Islet precursor cell (in vitro differentiated cells): ENCODE measurements around the gene PRIM2.
"Not testable (repeated sequence)": the region's sequence is repeated elsewhere in the genome, so short reads cannot be mapped to it uniquely, and the experiment has no call there.

Experiments
- DNase-seq: peaks from one replicate; pipeline ENCODE4 v3.0.0-alpha.2; 2018

Gene PRIM2

DNA sequence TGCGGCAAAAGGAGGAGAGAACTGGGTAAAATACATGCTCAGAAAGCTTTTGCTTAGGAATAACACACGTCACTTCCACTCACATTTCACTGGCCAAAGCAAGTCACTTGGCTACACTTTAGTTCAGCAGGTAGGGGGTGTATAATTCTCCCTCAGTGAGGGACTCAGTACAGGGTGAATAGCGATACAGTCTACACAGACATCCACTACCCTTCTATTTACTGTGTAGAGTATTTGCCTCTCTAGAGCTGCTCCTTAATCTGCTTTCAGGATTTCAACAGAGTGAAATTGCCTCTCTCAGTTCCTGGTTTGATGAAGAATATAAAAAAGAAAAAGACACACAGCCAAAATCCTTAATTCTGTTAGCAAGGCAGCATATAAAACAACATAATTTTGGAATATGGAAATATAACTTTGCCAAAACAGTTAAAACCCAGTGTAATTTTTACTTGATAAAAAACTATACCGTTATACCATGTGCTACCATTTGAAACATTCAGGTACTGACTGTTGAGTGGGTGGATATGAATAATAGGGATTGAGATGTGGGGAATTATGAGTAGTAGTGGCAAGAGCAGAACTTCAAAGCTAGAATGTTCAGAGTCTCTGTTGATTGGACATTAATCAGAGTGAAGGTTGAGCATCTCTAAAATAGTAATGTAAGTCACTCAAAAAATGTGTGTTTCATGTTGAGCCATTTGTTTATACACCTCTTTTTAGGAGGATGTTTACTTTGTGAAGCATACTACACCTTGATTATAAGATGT lies 51.7 kb downstream of the PRIM2 start:
- not testable (repeated sequence) for DNase-seq

DNA sequence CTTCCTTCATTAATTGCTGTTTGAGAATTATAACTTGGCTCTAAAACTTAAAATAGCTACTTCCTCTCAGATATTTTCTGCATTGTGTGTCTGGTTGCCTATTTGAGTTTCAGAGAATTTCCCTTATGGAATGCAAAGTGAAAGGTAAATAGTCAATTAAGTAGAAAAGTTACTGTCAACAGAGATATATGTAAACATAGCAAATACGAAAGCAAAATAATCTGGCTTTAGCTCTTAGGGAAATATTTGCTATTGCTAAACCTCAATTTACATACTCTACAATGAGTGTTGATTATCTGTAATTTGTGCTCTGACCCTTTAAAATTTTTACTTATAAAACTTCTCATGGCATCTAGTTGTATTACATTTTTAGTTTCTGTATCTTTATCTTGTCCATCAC lies 54.3 kb downstream of the PRIM2 start:
- not testable (repeated sequence) for DNase-seq

GRCh38 chr6:57374764-57375163 lies 57.3 kb downstream of the PRIM2 start:
- not testable (repeated sequence) for DNase-seq

DNA sequence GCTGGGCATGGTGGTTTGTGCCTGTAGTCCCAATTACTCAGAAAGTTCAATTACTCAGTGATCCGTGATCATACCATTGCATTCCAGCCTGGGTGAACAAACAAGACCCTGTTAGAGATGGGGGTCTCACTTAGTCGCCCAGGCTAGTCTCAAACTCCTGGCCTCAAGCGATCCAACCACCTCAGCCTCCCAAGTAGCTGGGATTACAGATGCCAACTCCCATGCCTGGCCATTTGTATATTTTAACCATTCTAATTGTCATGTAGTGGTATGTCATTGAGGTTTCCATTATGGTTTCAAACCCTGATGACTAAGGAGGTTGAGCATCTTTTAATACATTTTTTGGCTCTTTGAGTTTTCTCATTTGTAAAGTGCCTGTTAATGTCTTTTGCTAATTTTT lies 58.7 kb downstream of the PRIM2 start:
- not testable (repeated sequence) for DNase-seq

DNA sequence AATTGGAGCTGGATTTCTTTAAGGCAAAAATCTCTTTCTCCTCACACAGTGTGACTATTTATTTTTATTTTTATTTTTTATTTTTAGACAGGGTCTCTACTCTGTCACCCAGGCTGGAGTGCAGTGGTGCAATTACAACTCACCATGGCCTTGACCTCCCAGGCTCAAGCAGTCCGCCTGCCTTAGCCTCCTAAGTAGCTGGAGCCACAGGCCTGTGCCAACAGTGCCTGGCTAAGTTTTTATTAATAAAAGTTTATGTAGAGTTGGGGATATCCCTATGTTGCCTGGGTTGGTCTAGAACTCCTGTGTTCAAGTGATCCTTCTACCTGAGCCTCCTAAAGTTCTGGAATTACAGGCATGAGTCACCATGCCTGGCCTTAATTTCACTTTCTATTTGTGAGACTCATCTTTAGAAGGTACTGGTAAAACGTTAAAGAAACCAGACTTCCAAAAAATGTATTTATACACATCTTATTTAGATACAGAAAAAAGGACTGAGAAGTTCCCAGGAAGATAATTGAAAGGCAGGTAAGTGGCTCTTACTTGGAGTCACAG lies 71.7 kb downstream of the PRIM2 start:
- not testable (repeated sequence) for DNase-seq

DNA sequence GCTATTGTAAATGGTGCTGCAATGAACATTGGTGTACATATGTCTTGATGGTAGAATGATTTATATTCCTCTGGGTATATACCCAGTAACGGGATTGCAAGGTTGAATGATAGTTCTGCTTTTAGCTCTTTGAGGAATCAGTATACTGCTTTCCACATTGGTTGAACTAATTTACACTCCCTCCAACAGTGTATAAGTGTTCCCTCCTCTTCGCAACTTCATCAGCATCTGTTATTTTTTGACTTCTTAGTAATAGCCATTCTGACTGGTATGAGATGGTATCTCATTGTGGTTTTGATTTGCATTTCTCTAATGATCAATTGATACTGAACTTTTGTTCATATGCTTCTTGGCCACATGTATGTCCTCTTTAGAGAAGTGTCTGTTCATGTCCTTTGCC lies 73.4 kb downstream of the PRIM2 start:
- DNase-seq: not testable (repeated sequence)

DNA sequence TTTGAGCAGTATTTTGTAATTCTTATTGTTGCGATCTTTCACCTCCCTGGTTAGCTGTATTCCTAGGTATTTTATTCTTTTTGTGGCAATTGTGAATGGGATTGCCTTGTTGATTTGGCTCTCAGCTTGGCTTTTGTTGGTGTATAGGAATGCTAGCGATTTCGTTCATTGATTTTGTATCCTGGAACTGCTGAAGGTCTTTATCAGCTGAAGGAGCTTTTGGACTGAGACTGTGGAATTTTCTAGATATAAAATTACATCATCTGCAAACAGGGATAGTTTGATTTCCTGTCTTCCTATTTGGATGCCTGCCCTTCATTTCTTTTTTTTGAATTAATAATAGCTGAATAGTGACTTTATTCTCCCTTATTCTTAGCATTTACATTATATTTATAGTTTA lies 74.6 kb downstream of the PRIM2 start:
- not testable (repeated sequence) for DNase-seq

DNA sequence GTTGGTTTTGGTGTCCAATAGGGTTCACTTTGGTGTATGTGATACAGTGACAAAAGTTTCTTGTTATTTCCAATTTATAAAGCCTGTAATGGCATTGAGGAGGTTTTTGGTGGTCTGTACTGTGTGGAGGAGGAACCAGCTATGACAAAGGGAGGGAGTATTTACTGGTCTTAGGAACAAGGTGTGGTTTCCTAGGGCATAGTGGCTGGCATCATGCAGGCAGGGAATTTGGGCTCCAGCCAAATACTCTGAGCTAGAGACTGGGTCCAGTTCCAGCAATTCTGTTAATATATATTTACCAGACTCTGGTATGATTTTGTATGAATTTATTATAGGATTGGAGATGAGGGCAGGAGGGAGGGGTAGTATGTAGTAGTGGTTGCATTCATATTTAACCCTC lies 101.9 kb downstream of the PRIM2 start:
- DNase-seq: not testable (repeated sequence)

DNA sequence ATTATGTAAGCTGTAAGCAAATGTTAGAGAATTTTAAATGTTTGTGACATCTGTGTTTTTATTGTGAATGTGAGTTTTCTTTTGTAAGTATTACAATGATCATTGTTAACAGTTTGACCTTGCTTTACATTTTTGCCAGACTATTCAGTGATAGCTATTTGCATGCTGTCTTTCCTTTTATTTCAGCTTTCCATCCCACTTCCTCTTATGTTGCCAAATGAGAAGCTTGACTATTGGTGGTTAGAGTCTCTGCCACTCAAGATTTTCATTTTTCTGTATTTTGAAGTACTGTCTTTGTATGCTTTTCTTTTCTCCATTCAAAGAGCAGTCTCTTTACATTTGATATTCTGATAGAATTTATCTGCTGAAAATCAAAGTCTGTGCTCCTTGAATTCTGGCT lies 104.1 kb downstream of the PRIM2 start:
- DNase-seq: no peak

DNA sequence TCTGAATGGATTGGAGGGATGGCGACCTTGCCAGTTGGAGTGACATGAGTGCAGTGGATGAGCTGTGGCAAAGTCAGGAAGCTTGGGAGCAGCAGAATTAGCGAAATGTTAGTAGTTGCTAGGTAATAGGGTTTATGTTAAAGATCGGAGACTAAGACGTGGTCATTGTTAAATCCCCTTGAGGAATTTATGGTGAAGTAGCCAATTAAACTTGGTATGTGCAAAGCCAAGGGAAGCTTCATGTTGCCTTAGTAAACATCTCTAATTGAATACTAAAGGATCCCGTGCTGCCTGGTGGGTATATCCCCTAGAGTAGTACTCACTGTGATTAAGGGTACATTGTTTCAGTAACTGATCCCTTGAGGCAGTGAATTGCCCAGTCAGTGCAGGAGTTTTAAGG lies 106.0 kb downstream of the PRIM2 start:
- DNase-seq: peak; percentile 61

- not testable (repeated sequence) for DNase-seq
These were observed 114.3 kb downstream of the PRIM2 start for GRCh38 chr6:57431742-57432141.

- DNase-seq: no peak
These were observed 114.7 kb downstream of the PRIM2 start for GRCh38 chr6:57432157-57432556.

- no peak for DNase-seq
These were observed 115.7 kb downstream of the PRIM2 start for GRCh38 chr6:57432919-57433684.

GRCh38 chr6:57433790-57434189 lies 116.4 kb downstream of the PRIM2 start:
- DNase-seq: not testable (repeated sequence)

DNA sequence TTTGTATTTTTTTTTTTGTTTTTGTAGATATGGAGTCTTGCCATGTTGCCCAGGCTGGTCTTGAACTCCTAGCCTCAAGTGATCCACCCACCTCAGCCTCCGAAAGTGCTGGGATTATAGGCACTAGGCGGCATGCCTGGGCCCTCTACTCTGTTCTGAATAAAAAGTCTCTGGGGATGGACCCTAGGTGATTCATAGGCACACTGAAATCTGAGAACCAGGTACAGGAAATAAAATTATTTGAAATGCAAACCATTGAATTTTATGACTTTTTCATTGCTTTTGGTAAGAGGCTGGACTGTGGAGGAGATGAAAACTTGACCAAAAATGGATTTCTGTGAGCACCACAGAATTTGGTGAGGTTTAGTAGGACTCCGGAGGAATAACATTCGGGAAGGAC lies 117.5 kb downstream of the PRIM2 start:
- DNase-seq: no peak

GRCh38 chr6:57435475-57436160 lies 118.2 kb downstream of the PRIM2 start:
- DNase-seq: no peak

GRCh38 chr6:57440735-57441134 lies 123.3 kb downstream of the PRIM2 start:
- DNase-seq: not testable (repeated sequence)

GRCh38 chr6:57442133-57442532 lies 124.7 kb downstream of the PRIM2 start:
- not testable (repeated sequence) for DNase-seq

DNA sequence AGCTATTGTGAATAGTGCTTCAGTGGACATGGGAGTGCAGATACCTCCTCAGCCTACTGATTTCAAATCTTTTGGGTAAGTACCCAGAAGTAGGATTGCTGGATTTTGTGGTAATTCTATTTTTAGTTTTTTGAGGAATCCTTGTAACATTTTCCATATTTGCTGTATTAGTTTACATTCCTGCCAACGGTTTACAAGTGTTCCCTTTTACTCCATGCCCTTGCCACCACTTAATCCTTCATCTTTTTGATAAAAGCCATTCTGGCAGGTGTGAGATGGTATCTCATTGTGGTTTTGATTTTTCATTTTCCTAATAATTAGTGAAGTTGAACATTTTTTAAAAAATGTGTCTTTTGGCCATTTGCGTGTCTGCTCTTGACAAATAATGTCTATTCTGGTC lies 125.8 kb downstream of the PRIM2 start:
- DNase-seq: not testable (repeated sequence)

- DNase-seq: not testable (repeated sequence)
These were observed 127.4 kb downstream of the PRIM2 start for GRCh38 chr6:57444787-57445186.

- not testable (repeated sequence) for DNase-seq
These were observed 127.9 kb downstream of the PRIM2 start for GRCh38 chr6:57445379-57445778.

GRCh38 chr6:57445790-57446468 lies 128.5 kb downstream of the PRIM2 start:
- DNase-seq: not testable (repeated sequence)
